ENCODE results near the gene RAB14.
"Not testable (repeated sequence)": the region's sequence is repeated elsewhere in the genome, so short reads cannot be mapped to it uniquely, and the experiment has no call there.

The RAB14 gene

GRCh38 chr9:121189660-121190059 is 12.0 kb downstream of the RAB14 start:
- no peak for DNase-seq (ENCODE audit: low read depth)

DNA sequence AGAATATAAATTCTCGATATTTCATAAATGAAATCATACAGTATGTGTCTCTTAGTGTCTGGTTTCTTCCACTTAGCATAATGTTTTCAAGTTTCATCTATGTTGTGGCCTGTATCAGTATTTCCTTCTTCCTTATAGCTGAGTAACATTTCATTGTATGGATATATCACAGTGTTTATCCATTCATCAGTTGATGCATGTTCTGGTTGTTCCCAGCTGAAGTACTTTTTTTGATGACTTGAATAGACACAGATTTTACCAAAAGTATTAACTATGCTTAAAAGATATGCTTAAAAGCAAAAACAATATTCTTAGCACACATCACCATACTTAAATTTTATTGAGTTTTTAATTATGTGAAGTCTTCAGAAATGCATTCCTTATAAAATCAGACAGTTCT is 12.7 kb downstream of the RAB14 start:
- DNase-seq (ENCODE audit: low read depth): no peak

GRCh38 chr9:121187636-121188305 is 13.9 kb downstream of the RAB14 start:
- no peak for DNase-seq (ENCODE audit: low read depth)

- no peak for DNase-seq (ENCODE audit: low read depth)
Measured at GRCh38 chr9:121185774-121186403, 15.8 kb downstream of the RAB14 start.

DNA sequence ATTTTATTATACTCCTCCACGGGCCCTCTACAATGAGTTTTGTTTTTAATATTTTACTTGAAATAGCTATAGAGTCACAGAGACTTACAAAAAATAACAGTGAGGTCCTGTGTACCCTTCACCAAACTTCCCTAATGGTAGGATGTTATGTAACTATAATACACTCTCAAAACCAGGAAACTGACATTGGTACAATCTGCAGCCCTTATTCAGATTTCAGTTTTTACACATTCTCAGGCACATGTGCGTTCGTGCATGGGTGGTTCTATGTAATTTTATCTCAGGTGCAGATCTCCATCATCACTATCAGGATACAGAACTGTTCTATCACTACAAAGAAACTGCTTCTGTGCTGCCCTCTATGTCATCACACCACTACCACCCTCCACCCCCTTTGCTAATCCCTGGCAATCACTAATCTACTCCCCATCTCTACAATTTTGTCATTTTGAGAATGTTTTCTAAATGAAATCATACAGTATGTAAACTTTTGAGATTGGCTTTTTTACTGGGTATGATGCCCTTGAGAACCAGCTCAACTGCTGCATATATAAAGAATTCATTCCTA is 16.4 kb downstream of the RAB14 start:
- no peak for DNase-seq (ENCODE audit: low read depth)

- DNase-seq (ENCODE audit: low read depth): no peak
Measured at GRCh38 chr9:121184463-121184862, 17.2 kb downstream of the RAB14 start.

- no peak for DNase-seq (ENCODE audit: low read depth)
Measured at GRCh38 chr9:121183666-121184423, 17.8 kb downstream of the RAB14 start.

- no peak for DNase-seq (ENCODE audit: low read depth)
Measured at GRCh38 chr9:121182989-121183388, 18.7 kb downstream of the RAB14 start.

GRCh38 chr9:121182101-121182836 is 19.4 kb downstream of the RAB14 start:
- DNase-seq (ENCODE audit: low read depth): no peak

DNA sequence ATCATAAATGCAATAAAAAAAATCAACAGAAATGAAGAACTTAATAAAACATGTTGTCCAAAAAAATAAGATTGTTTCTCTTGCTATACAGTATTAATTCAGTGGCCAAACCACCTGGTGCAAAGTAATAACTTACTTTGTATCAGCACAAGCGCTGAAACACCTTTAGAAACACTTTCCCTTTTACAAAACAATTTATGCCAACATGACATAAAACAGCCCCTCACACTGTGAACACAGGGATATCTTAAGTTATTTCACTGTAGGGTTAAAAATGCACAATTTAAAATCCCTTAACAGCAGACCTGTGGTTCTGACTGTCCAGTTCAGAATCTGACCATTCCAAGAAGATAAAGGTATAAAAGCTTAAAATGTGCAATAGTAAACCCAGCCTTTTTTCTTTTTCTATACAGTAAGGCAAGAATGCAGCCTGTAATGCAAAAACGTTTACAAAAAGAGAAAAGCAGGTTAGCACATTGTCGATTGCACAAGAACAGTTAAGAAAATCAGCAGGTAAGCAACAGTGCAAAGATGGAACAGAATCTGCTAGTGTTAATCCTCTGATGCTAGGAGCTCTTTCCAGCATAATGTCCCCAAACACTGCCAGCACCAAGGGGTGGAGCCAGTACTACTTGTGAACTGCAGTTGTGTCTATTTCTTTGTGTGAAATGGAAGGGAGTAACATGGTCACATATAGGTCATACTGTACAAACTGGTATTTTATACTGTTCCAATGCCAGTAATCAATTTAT is 21.6 kb downstream of the RAB14 start:
- no peak for DNase-seq (ENCODE audit: low read depth)

DNA sequence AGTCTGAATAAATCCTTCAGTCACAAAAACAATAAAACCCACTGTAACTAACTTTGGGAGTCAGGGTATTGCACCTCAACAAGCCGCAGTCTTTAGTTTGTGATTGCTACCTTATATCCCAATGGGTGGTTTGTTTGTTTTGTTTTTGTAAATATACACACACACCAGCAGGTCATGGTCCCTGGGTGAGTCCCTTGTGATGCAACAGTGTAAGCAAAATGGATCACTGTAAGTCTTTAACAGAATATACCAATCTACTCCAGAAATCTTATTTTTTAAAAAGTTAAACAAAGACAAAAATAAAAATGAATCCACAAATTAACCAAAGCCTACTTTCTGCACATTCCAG is 22.3 kb downstream of the RAB14 start:
- DNase-seq (ENCODE audit: low read depth): not testable (repeated sequence)

GRCh38 chr9:121178676-121179372 is 22.8 kb downstream of the RAB14 start:
- no peak for DNase-seq (ENCODE audit: low read depth)

DNA sequence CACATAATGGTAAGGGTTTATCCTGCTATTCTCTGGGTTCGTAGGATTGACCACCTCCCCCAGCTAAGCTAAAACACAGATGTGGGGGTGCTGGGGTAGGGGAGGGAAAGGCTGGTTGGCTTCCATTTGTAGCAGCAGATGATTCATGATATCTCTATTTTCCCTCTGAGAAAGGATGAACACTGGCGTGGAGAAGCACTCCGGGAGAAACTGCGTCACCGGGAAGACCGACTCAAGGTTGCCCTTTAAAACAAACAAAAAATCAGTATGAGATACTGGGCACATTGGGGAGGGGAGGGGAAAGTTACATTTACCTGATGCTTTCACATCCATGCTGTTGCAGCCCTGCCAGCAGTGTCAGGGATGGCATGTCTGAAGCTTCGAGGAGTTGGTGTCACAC is 28.2 kb downstream of the RAB14 start:
- no peak for DNase-seq (ENCODE audit: low read depth)

- no peak for DNase-seq (ENCODE audit: low read depth)
Measured at GRCh38 chr9:121172726-121173487, 28.8 kb downstream of the RAB14 start.

GRCh38 chr9:121171236-121171635 is 30.4 kb downstream of the RAB14 start:
- no peak for DNase-seq (ENCODE audit: low read depth)

DNA sequence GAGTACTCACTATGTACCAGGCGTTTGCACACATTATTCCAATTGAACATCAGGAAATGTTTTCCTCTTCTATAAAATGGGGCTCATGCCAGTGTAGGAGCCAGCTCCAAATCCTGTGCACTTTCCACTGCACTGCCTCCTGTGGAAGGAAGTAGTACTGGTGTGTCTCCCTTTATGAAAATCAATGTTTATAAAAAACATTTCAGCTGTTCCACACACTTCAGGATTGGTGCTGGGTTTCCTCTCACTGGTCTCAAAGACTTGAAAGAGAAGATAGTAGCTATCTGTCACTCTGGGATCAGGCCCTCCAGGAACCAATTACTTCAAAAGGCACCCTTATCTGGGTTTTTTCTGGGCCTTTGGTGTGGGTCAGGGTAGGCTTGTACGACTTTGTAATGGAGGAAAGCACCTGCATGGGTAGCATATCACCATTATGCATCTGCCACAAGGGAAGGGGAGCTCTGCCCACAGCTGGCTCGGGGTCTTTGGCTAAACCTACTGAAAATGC is 32.5 kb downstream of the RAB14 start:
- DNase-seq (ENCODE audit: low read depth): no peak

- DNase-seq (ENCODE audit: low read depth): no peak
Measured at GRCh38 chr9:121168052-121168451, 33.6 kb downstream of the RAB14 start.

- no peak for DNase-seq (ENCODE audit: low read depth)
Measured at GRCh38 chr9:121160025-121160424, 41.6 kb downstream of the RAB14 start.

DNA sequence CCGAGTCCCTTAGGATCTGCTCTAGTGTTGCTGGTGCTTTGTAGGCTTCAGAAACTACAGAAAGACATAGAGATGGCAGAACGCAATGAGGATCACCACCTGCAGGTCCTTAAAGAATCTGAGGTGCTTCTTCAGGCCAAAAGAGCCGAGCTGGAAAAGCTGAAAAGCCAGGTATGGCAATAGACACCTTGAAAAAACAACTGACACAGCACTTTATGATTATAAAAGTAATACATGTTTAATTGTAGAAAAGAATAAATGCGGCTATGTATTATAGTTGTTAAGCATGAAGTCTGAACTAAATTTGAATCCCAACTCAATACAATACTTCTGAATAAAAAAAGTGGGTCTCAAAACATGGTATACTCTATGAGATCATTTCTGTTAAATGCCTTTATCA is 43.7 kb downstream of the RAB14 start:
- DNase-seq (ENCODE audit: low read depth): no peak

- no peak for DNase-seq (ENCODE audit: low read depth)
Measured at GRCh38 chr9:121156263-121156731, 45.4 kb downstream of the RAB14 start.

All from activated T-helper 9 cell treated with anti-CD3 and anti-CD28 coated beads, Interleukin-2, amount 50 U/mL, for 16 hours (primary cell).